DOHH2 (cell line): ENCODE measurements around the gene RNF17.

ENCODE experiments used
- H3F3A ChIP-seq: fragments of 200-600 bp; sonication (generic), shearing (Covaris generic); 2 replicates; pipeline ENCODE4 v1.6.0; 2016; ENCODE audit warnings: antibody characterized with exemption, mild to moderate bottlenecking; ENCODE audit not compliant: control insufficient read depth, insufficient read depth
- H3K27ac ChIP-seq: fragments of 200-600 bp; sonication (generic); 2 replicates; pipeline ENCODE4 v1.5.1; 2014; ENCODE audit warnings: low read depth, mild to moderate bottlenecking, low read length, moderate library complexity
- H3K27me3 ChIP-seq: fragments of 200-600 bp; sonication (generic); 2 replicates; pipeline ENCODE4 v1.6.1; 2014; ENCODE audit warnings: mild to moderate bottlenecking, low read length, mixed read lengths; ENCODE audit not compliant: control insufficient read depth
- H3K36me3 ChIP-seq: fragments of 200-600 bp; sonication (generic); 2 replicates; pipeline ENCODE4 v1.6.1; 2014; ENCODE audit warnings: mild to moderate bottlenecking, low read length, moderate library complexity, mixed read lengths; ENCODE audit not compliant: control insufficient read depth
- H3K4me1 ChIP-seq: fragments of 200-600 bp; sonication (generic); 2 replicates; pipeline ENCODE4 v1.6.1; 2014; ENCODE audit warnings: mild to moderate bottlenecking, low read length, mixed read lengths; ENCODE audit not compliant: control insufficient read depth
- H3K4me2 ChIP-seq: fragments of 200-600 bp; sonication (generic); 2 replicates; pipeline ENCODE4 v1.6.0; 2014; ENCODE audit warnings: mild to moderate bottlenecking, low read length, moderate library complexity
- H3K4me3 ChIP-seq: fragments of 200-600 bp; sonication (generic); 2 replicates; pipeline ENCODE4 v1.5.1; 2014; ENCODE audit warnings: mild to moderate bottlenecking, low read length, mixed read lengths
- H3K79me2 ChIP-seq: fragments of 200-600 bp; sonication (generic); 2 replicates; pipeline ENCODE4 v1.6.1; 2014; ENCODE audit warnings: mild to moderate bottlenecking, low read length, mixed read lengths; ENCODE audit not compliant: control insufficient read depth
- H3K9me2 ChIP-seq: fragments of 200-600 bp; sonication (generic); replicated peaks from 2 replicates; pipeline ENCODE4 v1.6.1; 2014; ENCODE audit warnings: mild to moderate bottlenecking, low read length, mixed read lengths; ENCODE audit not compliant: control insufficient read depth
- H3K9me3 ChIP-seq: fragments of 200-600 bp; sonication (generic); 2 replicates; pipeline ENCODE4 v1.6.1; 2014; ENCODE audit warnings: antibody characterized with exemption, low read length, mixed read lengths; ENCODE audit not compliant: control insufficient read depth, insufficient read depth
- H4K20me1 ChIP-seq: fragments of 200-600 bp; sonication (generic); 2 replicates; pipeline ENCODE4 v1.6.0; 2014; ENCODE audit warnings: low read depth, mild to moderate bottlenecking, antibody characterized with exemption, low read length, moderate library complexity; ENCODE audit not compliant: control insufficient read depth, insufficient read depth
- CTCF ChIP-seq: fragments of 200-600 bp; sonication (generic); IDR thresholded peaks from one replicate; pipeline ENCODE4 v1.5.1; 2014; ENCODE audit warnings: antibody characterized with exemption, mild to moderate bottlenecking, low read depth, low read length; ENCODE audit not compliant: poor library complexity, severe bottlenecking
- EZH2phosphoT487 ChIP-seq: fragments of 200-600 bp; sonication (generic); IDR thresholded peaks from 2 replicates; pipeline ENCODE4 v1.6.1; 2017; ENCODE audit warnings: borderline replicate concordance, mild to moderate bottlenecking, antibody characterized with exemption, low read length, moderate library complexity, mixed read lengths

The RNF17 gene

GRCh38 chr13:24925318-24926231 is 161.6 kb downstream of the RNF17 start:
- H3K27ac ChIP-seq, result no peak overlapping the region
- H3K36me3 ChIP-seq, result peaks cover 3% of the 10 kb centered on the region
- no peaks in the 10 kb centered on the region for H3K9me2 ChIP-seq
- H3K9me3 ChIP-seq, result no peaks in the 10 kb centered on the region
- peaks cover 6% of the 10 kb centered on the region for H3F3A ChIP-seq
- peaks cover 21% of the 10 kb centered on the region for H3K79me2 ChIP-seq
- no peak overlapping the region for H3K4me2 ChIP-seq
- peaks cover 14% of the 10 kb centered on the region for H3K4me1 ChIP-seq
- TF ChIP-seq CTCF (no peak), EZH2phosphoT487 (no peak)
- H3K27me3 ChIP-seq, result peaks cover 2% of the 10 kb centered on the region; the same call in 1 of the 2 replicates
- no peak overlapping the region for H3K4me3 ChIP-seq
- H4K20me1 ChIP-seq, result no peaks in the 10 kb centered on the region

GRCh38 chr13:24927810-24928404 is 163.9 kb downstream of the RNF17 start:
- no peak overlapping the region for H3K27ac ChIP-seq
- H3F3A ChIP-seq, result peaks cover 6% of the 10 kb centered on the region
- peaks cover 9% of the 10 kb centered on the region; the same call in 1 of the 2 replicates for H3K27me3 ChIP-seq
- TF ChIP-seq CTCF (no peak), EZH2phosphoT487 (no peak)
- no peaks in the 10 kb centered on the region; the same call in 1 of the 2 replicates for H3K36me3 ChIP-seq
- no peaks in the 10 kb centered on the region for H3K79me2 ChIP-seq
- H4K20me1 ChIP-seq, result no peaks in the 10 kb centered on the region
- no peak overlapping the region for H3K4me3 ChIP-seq
- no peaks in the 10 kb centered on the region for H3K9me3 ChIP-seq
- H3K4me1 ChIP-seq, result peaks cover 4% of the 10 kb centered on the region; the same call in 1 of the 2 replicates
- H3K4me2 ChIP-seq, result no peak overlapping the region
- H3K9me2 ChIP-seq, result no peaks in the 10 kb centered on the region

- no peak overlapping the region for H3K4me2 ChIP-seq
- H3K4me3 ChIP-seq, result no peak overlapping the region
- no peaks in the 10 kb centered on the region for H3K9me2 ChIP-seq
- TF ChIP-seq EZH2phosphoT487 (no peak), CTCF (no peak)
- H3K36me3 ChIP-seq, result no peaks in the 10 kb centered on the region
- no peaks in the 10 kb centered on the region for H3K4me1 ChIP-seq
- no peaks in the 10 kb centered on the region for H3K9me3 ChIP-seq
- H3K79me2 ChIP-seq, result no peaks in the 10 kb centered on the region
- H3K27ac ChIP-seq, result no peak overlapping the region
- peaks cover 9% of the 10 kb centered on the region; the same call in 1 of the 2 replicates for H3K27me3 ChIP-seq
- H4K20me1 ChIP-seq, result no peaks in the 10 kb centered on the region
- no peaks in the 10 kb centered on the region; the same call in 1 of the 2 replicates for H3F3A ChIP-seq
Measured at GRCh38 chr13:24929196-24929595, 165.2 kb downstream of the RNF17 start.
